GM06990 (cell line): Measurements from ENCODE around the gene CAMK1D.

ENCODE experiments used
- DNase-seq: peaks from one replicate; pipeline ENCODE4 v3.0.0-alpha.2; 2011; ENCODE audit not compliant: insufficient read length; ENCODE audit errors: extremely low read depth
- H3K27me3 ChIP-seq: replicated peaks from 2 replicates; pipeline ENCODE4 v1.6.0; 2011; ENCODE audit warnings: low read length; ENCODE audit not compliant: control insufficient read depth, insufficient read depth
- H3K36me3 ChIP-seq: 2 replicates; pipeline ENCODE4 v1.5.1; 2011; ENCODE audit warnings: low read length; ENCODE audit not compliant: control insufficient read depth, insufficient read depth
- H3K4me3 ChIP-seq: replicated peaks from 2 replicates; pipeline ENCODE4 v1.5.1; 2011; ENCODE audit warnings: low read depth, mild to moderate bottlenecking, control low read depth, low read length
- TF ChIP-seq, protein P1 (sequence below): IDR thresholded peaks from 2 replicates; pipeline ENCODE4 v1.5.1; 2011; ENCODE audit warnings: low read length, control low read depth, mild to moderate bottlenecking, inconsistent platforms; ENCODE audit not compliant: insufficient read depth, poor library complexity, severe bottlenecking

Gene CAMK1D

DNA sequence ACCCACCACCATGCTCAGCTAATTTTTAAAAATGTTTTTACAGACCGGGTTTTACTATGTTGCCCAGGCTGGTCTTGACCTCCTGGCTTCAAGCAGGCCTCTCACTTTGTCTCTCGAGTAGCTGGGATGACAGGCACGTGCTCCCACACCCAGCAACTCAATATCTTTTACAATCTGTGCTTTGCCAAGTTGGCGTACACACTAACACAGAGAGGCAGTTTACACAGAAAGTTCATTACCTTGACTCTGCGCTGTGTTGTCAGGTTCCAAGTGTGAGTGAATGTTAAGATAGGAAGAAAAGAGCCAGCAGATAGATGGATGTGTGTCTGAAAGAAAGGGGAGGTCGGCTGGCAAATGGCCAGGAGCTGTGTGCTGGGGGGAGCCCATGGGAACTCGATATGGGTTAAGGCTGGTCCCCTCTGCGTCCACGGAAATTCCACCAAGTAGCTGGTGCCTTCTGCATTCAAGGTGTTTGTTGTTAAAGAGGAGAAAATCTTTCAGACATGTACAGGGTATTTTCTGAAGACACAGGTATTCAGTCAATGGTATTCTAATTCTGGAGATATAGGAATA, 299.8 kb downstream of the CAMK1D start:
- DNase-seq, result no peak
- no peaks in the 10 kb centered on the region; the same call in 1 of the 2 replicates for H3K36me3 ChIP-seq
- H3K27me3 ChIP-seq, result no peaks in the 10 kb centered on the region
- no peak overlapping the region for H3K4me3 ChIP-seq
- TF ChIP-seq, protein P1, sequence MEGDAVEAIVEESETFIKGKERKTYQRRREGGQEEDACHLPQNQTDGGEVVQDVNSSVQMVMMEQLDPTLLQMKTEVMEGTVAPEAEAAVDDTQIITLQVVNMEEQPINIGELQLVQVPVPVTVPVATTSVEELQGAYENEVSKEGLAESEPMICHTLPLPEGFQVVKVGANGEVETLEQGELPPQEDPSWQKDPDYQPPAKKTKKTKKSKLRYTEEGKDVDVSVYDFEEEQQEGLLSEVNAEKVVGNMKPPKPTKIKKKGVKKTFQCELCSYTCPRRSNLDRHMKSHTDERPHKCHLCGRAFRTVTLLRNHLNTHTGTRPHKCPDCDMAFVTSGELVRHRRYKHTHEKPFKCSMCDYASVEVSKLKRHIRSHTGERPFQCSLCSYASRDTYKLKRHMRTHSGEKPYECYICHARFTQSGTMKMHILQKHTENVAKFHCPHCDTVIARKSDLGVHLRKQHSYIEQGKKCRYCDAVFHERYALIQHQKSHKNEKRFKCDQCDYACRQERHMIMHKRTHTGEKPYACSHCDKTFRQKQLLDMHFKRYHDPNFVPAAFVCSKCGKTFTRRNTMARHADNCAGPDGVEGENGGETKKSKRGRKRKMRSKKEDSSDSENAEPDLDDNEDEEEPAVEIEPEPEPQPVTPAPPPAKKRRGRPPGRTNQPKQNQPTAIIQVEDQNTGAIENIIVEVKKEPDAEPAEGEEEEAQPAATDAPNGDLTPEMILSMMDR, result no peak

- DNase-seq, result no peak
- Histone ChIP-seq H3K4me3 (no peak overlapping the region), H3K27me3 (no peaks in the 10 kb centered on the region), H3K36me3 (no peaks in the 10 kb centered on the region; the same call in 1 of the 2 replicates)
- TF ChIP-seq, protein P1, result no peak
Observed at GRCh38 chr10:12650122-12650521, 300.8 kb downstream of the CAMK1D start.

DNA sequence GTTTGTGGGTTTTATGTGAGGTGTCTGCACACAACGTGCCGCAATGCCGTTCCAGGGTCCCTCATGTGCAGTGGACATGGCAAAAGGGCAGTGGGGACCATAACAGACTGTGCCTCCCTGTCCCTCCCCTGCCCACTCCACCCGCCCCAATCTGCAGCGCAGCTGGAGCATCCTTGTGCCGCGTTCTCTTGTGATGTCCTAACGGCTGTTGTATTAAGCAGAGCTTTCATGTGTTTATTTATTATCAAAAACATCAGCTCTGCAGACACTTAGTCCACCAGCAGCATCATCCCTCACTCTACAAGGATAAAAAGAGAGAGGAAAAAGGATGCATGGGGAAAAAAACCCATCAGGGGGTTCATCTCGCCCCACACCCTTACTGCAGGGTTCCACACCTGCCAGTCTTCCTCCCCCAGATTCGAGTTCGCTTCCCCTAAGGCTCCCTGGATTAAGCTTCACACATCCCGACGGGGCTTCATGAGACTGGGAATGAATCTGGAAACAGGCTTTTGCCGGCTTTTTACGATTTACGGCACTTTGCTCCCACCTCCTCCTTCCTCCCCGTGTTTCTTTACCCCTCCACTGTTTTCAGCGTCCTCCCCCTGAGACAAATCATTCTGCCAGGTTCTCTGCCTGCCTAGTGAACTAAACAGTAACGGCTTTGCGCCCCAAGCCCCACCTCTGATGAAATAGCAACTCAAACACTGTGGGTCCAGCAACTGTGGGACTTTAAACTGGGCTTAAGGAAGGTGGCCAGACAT, 301.4 kb downstream of the CAMK1D start:
- H3K36me3 ChIP-seq, result no peaks in the 10 kb centered on the region; the same call in 1 of the 2 replicates
- H3K4me3 ChIP-seq, result no peak overlapping the region
- DNase-seq, result no peak
- TF ChIP-seq, protein P1, result no peak
- H3K27me3 ChIP-seq, result no peaks in the 10 kb centered on the region

- no peak overlapping the region for H3K4me3 ChIP-seq
- no peaks in the 10 kb centered on the region for H3K36me3 ChIP-seq
- TF ChIP-seq, protein P1, result no peak
- no peak for DNase-seq
- no peaks in the 10 kb centered on the region for H3K27me3 ChIP-seq
Observed at GRCh38 chr10:12655940-12656339, 306.6 kb downstream of the CAMK1D start.

- TF ChIP-seq, protein P1, result peak; percentile 69
- DNase-seq, result no peak
- Histone ChIP-seq H3K4me3 (no peak overlapping the region), H3K27me3 (no peaks in the 10 kb centered on the region), H3K36me3 (no peaks in the 10 kb centered on the region)
Observed at GRCh38 chr10:12656518-12657142, 307.3 kb downstream of the CAMK1D start.
